GM12872 (cell line): ENCODE results near the gene SLC24A3.

ENCODE experiments used
- TF ChIP-seq, protein P1 (sequence below): IDR thresholded peaks from 3 replicates; pipeline ENCODE4 v1.5.1; 2011; ENCODE audit warnings: low read depth, mild to moderate bottlenecking, low read length, moderate library complexity; ENCODE audit not compliant: insufficient read depth

Gene SLC24A3

DNA sequence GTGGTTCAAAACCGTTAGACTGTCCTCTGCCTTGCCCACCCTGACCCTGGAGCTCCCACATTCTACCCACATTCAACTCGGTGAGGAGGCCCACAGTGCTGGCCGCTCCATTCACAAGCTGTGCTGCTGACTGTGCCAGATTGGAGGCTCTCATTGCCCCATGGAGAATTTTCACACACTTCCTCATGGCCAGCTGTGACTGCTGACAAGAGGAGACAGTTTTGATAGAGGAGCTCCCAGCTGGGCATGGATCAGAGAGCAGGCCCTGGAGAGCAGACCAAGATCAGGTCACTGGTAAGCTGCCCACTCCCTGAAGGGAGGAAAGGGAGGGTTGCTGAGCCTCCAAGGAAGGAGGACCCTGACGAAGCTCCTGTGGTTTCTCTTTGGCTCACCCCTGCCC is 299.5 kb downstream of the SLC24A3 start:
- TF ChIP-seq, protein P1, sequence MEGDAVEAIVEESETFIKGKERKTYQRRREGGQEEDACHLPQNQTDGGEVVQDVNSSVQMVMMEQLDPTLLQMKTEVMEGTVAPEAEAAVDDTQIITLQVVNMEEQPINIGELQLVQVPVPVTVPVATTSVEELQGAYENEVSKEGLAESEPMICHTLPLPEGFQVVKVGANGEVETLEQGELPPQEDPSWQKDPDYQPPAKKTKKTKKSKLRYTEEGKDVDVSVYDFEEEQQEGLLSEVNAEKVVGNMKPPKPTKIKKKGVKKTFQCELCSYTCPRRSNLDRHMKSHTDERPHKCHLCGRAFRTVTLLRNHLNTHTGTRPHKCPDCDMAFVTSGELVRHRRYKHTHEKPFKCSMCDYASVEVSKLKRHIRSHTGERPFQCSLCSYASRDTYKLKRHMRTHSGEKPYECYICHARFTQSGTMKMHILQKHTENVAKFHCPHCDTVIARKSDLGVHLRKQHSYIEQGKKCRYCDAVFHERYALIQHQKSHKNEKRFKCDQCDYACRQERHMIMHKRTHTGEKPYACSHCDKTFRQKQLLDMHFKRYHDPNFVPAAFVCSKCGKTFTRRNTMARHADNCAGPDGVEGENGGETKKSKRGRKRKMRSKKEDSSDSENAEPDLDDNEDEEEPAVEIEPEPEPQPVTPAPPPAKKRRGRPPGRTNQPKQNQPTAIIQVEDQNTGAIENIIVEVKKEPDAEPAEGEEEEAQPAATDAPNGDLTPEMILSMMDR, result no peak

DNA sequence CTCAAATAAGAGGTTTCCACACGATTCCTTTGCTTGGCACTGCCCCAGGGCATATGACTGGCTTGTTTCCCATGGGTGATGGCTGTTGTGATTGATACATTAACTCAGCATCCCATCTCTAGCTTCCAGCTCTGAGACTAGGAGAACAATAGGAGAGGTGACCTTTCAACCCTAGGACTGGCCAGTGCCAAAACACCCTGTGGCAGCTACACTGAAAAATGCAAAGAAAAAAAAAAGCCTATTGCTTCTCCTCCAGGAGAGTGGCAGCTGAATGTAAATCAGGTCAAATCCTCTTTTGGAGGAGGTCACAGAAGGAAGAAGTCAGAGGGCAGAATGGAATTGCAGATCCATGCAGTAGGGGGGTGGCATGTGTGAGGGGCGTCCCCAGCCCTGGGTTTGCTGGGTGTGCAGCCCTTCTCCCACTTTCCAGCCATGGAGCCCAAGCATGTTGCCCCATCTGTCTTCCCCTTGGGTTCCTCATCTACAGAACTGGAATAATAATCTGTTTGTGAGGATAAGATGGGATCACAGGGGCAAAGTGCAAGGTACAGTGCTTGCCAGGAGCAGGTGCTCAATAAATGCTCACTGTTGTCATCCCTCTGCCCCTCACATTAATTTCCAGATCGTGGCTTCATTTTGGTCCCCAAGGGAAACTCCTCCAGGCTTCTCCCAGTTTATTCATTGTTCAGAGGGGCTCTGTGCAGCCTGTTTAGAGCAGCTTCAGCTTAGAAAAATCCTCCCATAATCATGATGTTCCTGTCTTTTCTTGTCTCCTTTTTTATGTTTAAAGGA is 300.6 kb downstream of the SLC24A3 start:
- TF ChIP-seq, protein P1, result no peak

DNA sequence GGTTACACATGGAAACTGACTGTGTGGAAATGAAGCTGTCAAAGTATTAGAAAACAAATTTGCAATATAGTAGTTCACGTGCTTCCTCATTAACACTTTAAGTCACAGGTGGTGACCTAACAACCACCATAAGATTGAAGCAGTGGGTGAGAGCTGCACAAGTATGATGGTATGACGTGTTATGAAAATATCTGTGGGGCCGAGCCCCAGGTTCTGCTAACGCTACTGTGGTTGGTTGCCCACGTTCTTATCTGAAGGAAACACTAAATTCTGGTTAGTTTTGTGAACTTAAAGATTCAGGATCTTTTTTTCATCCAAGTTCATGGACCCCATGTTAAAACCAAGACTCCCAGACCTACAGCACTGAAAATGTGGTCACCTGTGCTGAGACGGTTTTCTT is 302.6 kb downstream of the SLC24A3 start:
- TF ChIP-seq, protein P1, result no peak

DNA sequence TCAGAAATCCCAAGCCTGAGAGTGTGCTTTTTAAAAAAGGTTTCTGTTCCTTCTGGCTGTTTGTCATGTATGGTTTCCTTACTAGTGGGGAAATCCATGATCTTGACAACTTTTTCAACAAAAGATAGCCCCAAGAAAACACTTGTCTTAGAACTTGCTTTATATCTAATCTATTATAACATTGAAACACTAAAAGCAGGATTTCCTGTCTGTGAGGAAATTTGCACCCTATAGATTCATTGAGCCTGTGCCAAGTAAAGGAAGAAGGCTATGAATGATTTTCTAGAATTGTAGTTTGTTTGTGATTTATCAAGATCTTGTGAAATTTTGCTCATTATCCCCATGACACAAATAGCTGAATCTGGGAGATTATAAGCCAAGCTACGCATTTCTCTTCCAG is 307.0 kb downstream of the SLC24A3 start:
- TF ChIP-seq, protein P1, result no peak

DNA sequence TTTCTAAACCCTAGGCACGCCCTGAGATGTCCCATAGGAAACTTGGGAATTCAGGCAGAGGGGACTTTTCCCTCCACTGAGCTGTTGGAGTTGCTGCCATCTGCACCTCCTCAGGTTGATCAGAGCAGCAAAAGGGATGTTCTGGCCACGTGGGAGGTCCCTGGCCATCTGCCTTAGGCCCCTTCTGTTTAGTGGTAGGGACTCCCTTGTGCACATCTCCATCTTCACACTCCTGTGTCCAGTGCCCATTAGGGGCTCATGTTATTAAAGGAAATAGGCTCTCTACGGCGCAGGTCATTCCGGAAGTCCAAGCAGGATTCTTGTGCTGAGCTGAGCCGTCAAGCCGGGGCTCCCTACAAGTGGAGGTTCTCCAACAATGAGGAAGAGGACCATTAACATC is 307.8 kb downstream of the SLC24A3 start:
- TF ChIP-seq, protein P1, result no peak

DNA sequence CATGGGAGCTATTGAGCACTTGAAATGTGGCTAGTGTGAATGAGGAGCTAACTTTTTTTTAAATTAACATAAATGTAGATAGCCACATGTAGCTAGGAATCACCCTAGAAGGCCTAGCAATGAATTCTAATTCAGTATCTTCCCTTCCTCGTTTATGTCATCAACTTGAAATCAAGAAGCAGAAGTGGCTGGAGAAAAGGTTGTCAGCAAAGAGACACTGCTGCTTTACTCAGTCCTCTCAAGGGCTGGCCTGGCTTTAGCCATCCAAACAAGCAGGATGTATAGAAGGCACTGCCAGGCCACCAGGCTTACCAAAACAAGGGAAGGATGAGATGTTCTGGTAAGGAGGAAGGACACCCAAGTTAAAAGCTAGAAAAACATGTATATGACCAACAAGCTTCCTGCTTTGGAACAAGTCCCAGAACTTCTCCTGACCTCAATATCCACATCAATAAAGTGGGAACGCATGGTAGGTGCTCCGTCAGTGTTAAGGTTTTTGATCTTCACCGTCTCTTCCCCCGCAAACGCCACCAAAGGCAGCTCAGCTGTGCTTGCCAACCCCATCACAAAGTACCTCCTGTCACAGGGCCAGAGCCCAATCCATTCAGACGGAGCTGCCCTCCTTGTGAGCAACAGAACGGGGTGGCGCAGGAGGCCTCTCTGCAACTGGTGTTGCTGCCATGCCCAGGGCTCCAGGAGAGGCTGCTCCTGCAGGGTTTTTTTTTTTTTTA is 309.8 kb downstream of the SLC24A3 start:
- TF ChIP-seq, protein P1, result no peak

DNA sequence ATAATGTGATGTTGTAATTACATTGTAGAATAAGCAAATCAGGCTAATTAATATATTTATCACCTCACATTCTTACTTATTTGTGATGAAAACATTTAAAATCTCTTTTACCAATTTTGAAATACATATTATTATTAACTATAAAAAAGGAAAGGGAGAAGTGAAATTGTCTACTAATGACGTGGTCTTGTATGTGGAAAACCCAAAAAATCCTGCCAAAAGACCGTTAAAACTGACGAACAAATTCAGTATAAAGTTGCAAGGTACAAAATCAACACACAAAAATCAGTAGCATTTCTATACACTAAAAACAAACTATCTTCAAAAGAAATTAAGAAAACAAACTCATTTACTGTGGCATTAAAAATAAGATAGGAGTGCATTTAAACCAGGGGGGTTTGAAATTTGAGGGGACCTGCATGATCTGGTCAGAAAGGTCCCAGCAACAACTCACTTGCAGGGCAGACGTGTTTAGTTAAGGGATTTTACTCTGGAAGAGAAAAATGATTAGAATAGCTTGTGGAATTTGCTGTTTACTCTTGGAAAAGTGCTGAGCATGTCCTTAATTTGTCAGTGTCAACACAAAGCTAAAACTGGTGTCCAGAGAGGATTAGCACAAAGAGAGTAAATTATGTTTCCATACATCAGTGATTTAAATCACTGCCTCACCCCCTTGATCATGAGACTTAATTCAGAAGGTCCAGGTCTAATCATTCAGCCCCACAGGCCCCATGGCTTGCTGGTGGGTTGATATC is 310.6 kb downstream of the SLC24A3 start:
- TF ChIP-seq, protein P1, result no peak
